Left lobe of liver (tissue), 2 donors: ENCODE measurements around the gene WBP1. TPM values are rescaled to one million over a fixed set of nuclear protein-coding genes. Genes with fewer than 3 reads are reported as not detected.
"Not testable (repeated sequence)": the region's sequence is repeated elsewhere in the genome, so short reads cannot be mapped to it uniquely, and the experiment has no call there.

ENCODE experiments used
- ATAC-seq: fragments of 200-7000 bp; cut with Tn5 transposase; one replicate; pipeline ENCODE4 v1.9.1; 2020; ENCODE audit warnings: mild to moderate bottlenecking, moderate library complexity
- DNase-seq: peaks from one replicate; pipeline ENCODE4 v3.0.0-alpha.2; 2020; ENCODE audit warnings: low spot score
- total RNA-seq: library from RNA; stranded (reverse); gene quantifications from one replicate; pipeline ENCODE4 v1.2.1, GENCODE V29; 2021
- donor health status: DM: no; HTN: no; CAD: no; lungs with moderate emphysema.
- donor health status: DM: no; HTN: yes; CAD: no.

The WBP1 gene
- total RNA-seq, 1 donor from 2014 or later, result 38.8 TPM

- ATAC-seq (no peak), DNase-seq (no peak)
Observed at GRCh38 chr2:74426181-74426758, 32.0 kb upstream of the WBP1 start.

GRCh38 chr2:74427551-74427950 is 30.7 kb upstream of the WBP1 start:
- ATAC-seq, result no peak
- DNase-seq, result no peak

GRCh38 chr2:74428675-74429074 is 29.6 kb upstream of the WBP1 start:
- no peak for ATAC-seq
- DNase-seq, result no peak

- ATAC-seq (peak; percentile 82), DNase-seq (peak; percentile 92)
Observed at GRCh38 chr2:74429487-74430451, 28.5 kb upstream of the WBP1 start.

- ATAC-seq, result peak; percentile 51
- no peak for DNase-seq
Observed at GRCh38 chr2:74430502-74430901, 27.7 kb upstream of the WBP1 start.

- ATAC-seq (no peak), DNase-seq (no peak)
Observed at GRCh38 chr2:74436111-74436805, 22.0 kb upstream of the WBP1 start.

GRCh38 chr2:74436848-74437695 is 21.2 kb upstream of the WBP1 start:
- DNase-seq, result no peak
- no peak for ATAC-seq

- no peak for ATAC-seq
- no peak for DNase-seq
Observed at GRCh38 chr2:74438248-74438647, 20.0 kb upstream of the WBP1 start.

- ATAC-seq, result no peak
- DNase-seq, result no peak
Observed at GRCh38 chr2:74439373-74439772, 18.9 kb upstream of the WBP1 start.

- DNase-seq (no peak), ATAC-seq (peak; percentile 21)
Observed at GRCh38 chr2:74439803-74440377, 18.3 kb upstream of the WBP1 start.

GRCh38 chr2:74440378-74441169 is 17.7 kb upstream of the WBP1 start:
- peak; percentile 80 for ATAC-seq

GRCh38 chr2:74441170-74441689 is 17.0 kb upstream of the WBP1 start:
- ATAC-seq (peak; percentile 7), DNase-seq (no peak)

More at GRCh38 chr2:74440378-74441169, 17.7 kb upstream of the WBP1 start:
- peak; percentile 89 for DNase-seq

- peak; percentile 71 for ATAC-seq
- peak; percentile 89 for DNase-seq
Observed at GRCh38 chr2:74441690-74442482, 16.4 kb upstream of the WBP1 start, which contains the start of gene RTKN. TSS of gene RTKN (minus strand) at chr2:74441937. CDS start at chr2:74441816, 121 bp downstream.

GRCh38 chr2:74442483-74443297 is 15.5 kb upstream of the WBP1 start:
- ATAC-seq, DNase-seq: not testable (repeated sequence)

- no peak for DNase-seq
- no peak for ATAC-seq
Observed at GRCh38 chr2:74444498-74445318, 13.5 kb upstream of the WBP1 start.

- ATAC-seq (peak; percentile 82), DNase-seq (peak; percentile 76)
Observed at GRCh38 chr2:74447230-74447999, 10.8 kb upstream of the WBP1 start.
